WTC11 (cell line): ENCODE data around the gene RBFOX2. TPM values are rescaled to one million over a fixed set of nuclear protein-coding genes. Genes with fewer than 3 reads are reported as not detected.

ENCODE experiments used
- ATAC-seq: fragments of 200-7000 bp; cut with Tn5 transposase; 2 replicates; pipeline ENCODE4 v1.10.0; 2021; ENCODE audit warnings: mild to moderate bottlenecking, moderate library complexity
- CTCF ChIA-PET: fragments of 300-600 bp; sonication (Branson Sonifier 250); formaldehyde crosslinking; loops from one replicate; lab custom pipeline; 2021; ENCODE audit warnings: antibody characterized with exemption; lab: Charles Lee
- POLR2A ChIA-PET: fragments of 350-600 bp; sonication (Branson Sonifier 250); formaldehyde crosslinking; loops from one replicate; lab custom pipeline; 2021; ENCODE audit warnings: antibody characterized with exemption; lab: Charles Lee
- DNase-seq: peaks from one replicate; pipeline ENCODE4 v3.0.0; 2021; ENCODE audit warnings: low spot score
- H3K27ac Mint-ChIP-seq: 2 replicates; pipeline ENCODE4 v1.8.0; 2021; ENCODE audit warnings: mixed read lengths
- H3K27me3 Mint-ChIP-seq: 2 replicates; pipeline ENCODE4 v1.8.0; 2021; ENCODE audit warnings: low read depth, mild to moderate bottlenecking, moderate library complexity, mixed read lengths
- H3K36me3 Mint-ChIP-seq: 2 replicates; pipeline ENCODE4 v1.8.0; 2021; ENCODE audit warnings: mixed read lengths
- H3K4me1 Mint-ChIP-seq: 2 replicates; pipeline ENCODE4 v1.8.0; 2022; ENCODE audit warnings: mixed read lengths
- H3K4me3 Mint-ChIP-seq: 2 replicates; pipeline ENCODE4 v1.8.0; 2021; ENCODE audit warnings: mild to moderate bottlenecking, moderate library complexity, mixed read lengths
- H3K9me3 Mint-ChIP-seq: 2 replicates; pipeline ENCODE4 v1.8.0; 2021; ENCODE audit warnings: mixed read lengths
- ATF3 ChIP-seq: sonication (generic); formaldehyde crosslinking; conservative IDR thresholded peaks from 2 replicates; pipeline ENCODE4 v1.8.1; 2022; ENCODE audit warnings: mild to moderate bottlenecking, missing genetic modification reagents
- CDX4 ChIP-seq: fragments of 250-450 bp; sonication (Bioruptor Pico); IDR thresholded peaks from 2 replicates; pipeline ENCODE4 v1.9.0; 2021; ENCODE audit warnings: moderate library complexity, mild to moderate bottlenecking, inconsistent platforms, borderline replicate concordance
- CTCF ChIP-seq: fragments of 200-600 bp; IDR thresholded peaks from 2 replicates; pipeline ENCODE4 v1.8.0; 2022; ENCODE audit warnings: antibody characterized with exemption
- E2F1 ChIP-seq: sonication (generic); formaldehyde crosslinking; IDR thresholded peaks from 2 replicates; pipeline ENCODE4 v1.8.0; 2022; ENCODE audit warnings: mild to moderate bottlenecking, missing genetic modification reagents
- EMX1 ChIP-seq: fragments of 250-450 bp; sonication (Bioruptor Pico); IDR thresholded peaks from 2 replicates; pipeline ENCODE4 v1.8.0; 2021; ENCODE audit warnings: mild to moderate bottlenecking
- ESRRA ChIP-seq: sonication (generic); formaldehyde crosslinking; IDR thresholded peaks from 2 replicates; pipeline ENCODE4 v1.8.1; 2022; ENCODE audit warnings: mild to moderate bottlenecking, missing genetic modification reagents, borderline replicate concordance
- FOXK1 ChIP-seq: sonication (generic); formaldehyde crosslinking; IDR thresholded peaks from 2 replicates; pipeline ENCODE4 v1.8.0; 2022; ENCODE audit warnings: mild to moderate bottlenecking, moderate library complexity, missing genetic modification reagents
- FOXP4 ChIP-seq: sonication (generic); formaldehyde crosslinking; IDR thresholded peaks from 2 replicates; pipeline ENCODE4 v1.8.0; 2022; ENCODE audit warnings: mild to moderate bottlenecking, missing genetic modification reagents
- HMGA2 ChIP-seq: fragments of 250-450 bp; sonication (Bioruptor Pico); IDR thresholded peaks from 2 replicates; pipeline ENCODE4 v1.4.0; 2021; ENCODE audit warnings: mild to moderate bottlenecking, moderate library complexity
- PRDM15 ChIP-seq: sonication (generic); formaldehyde crosslinking; IDR thresholded peaks from 2 replicates; pipeline ENCODE4 v1.8.0; 2022; ENCODE audit warnings: missing genetic modification reagents
- PRRX2 ChIP-seq: fragments of 250-450 bp; sonication (Bioruptor Pico); IDR thresholded peaks from 2 replicates; pipeline ENCODE4 v1.8.0; 2021; ENCODE audit warnings: mild to moderate bottlenecking
- SMAD4 ChIP-seq: sonication (generic); formaldehyde crosslinking; IDR thresholded peaks from 2 replicates; pipeline ENCODE4 v1.8.0; 2022; ENCODE audit warnings: mild to moderate bottlenecking, missing genetic modification reagents
- TCF7 ChIP-seq: sonication (generic); formaldehyde crosslinking; IDR thresholded peaks from 2 replicates; pipeline ENCODE4 v1.8.0; 2022; ENCODE audit warnings: mild to moderate bottlenecking, low read depth, missing genetic modification reagents, moderate library complexity
- USF2 ChIP-seq: sonication (generic); formaldehyde crosslinking; IDR thresholded peaks from 2 replicates; pipeline ENCODE4 v1.8.1; 2023; ENCODE audit warnings: mild to moderate bottlenecking, missing genetic modification reagents, moderate library complexity
- ZBTB21 ChIP-seq: sonication (generic); formaldehyde crosslinking; IDR thresholded peaks from 2 replicates; pipeline ENCODE4 v1.8.1; 2023; ENCODE audit warnings: mild to moderate bottlenecking, missing genetic modification reagents, borderline replicate concordance
- ZNF138 ChIP-seq: sonication (generic); formaldehyde crosslinking; conservative IDR thresholded peaks from 2 replicates; pipeline ENCODE4 v1.8.1; 2022; ENCODE audit warnings: mild to moderate bottlenecking, moderate library complexity, missing genetic modification reagents
- ZNF396 ChIP-seq: fragments of 250-450 bp; sonication (Bioruptor Pico); IDR thresholded peaks from 2 replicates; pipeline ENCODE4 v1.8.0; 2021; ENCODE audit warnings: mild to moderate bottlenecking, moderate library complexity, borderline replicate concordance
- ZNF416 ChIP-seq: fragments of 250-450 bp; sonication (Bioruptor Pico); IDR thresholded peaks from 2 replicates; pipeline ENCODE4 v1.9.0; 2021; ENCODE audit warnings: mild to moderate bottlenecking, inconsistent platforms
- ZNF512 ChIP-seq: sonication (generic); formaldehyde crosslinking; IDR thresholded peaks from 2 replicates; pipeline ENCODE4 v1.8.1; 2022; ENCODE audit warnings: missing genetic modification reagents, borderline replicate concordance
- ZNF671 ChIP-seq: fragments of 250-450 bp; sonication (Bioruptor Pico); IDR thresholded peaks from 2 replicates; pipeline ENCODE4 v1.8.0; 2021; ENCODE audit warnings: mild to moderate bottlenecking
- ZSCAN18 ChIP-seq: fragments of 250-450 bp; sonication (Bioruptor Pico); IDR thresholded peaks from 2 replicates; pipeline ENCODE4 v2.1.2; 2022; ENCODE audit warnings: mild to moderate bottlenecking, moderate library complexity
- total RNA-seq: library from RNA; stranded (reverse); gene quantifications from 3 replicates; pipeline ENCODE4 v1.2.3, GENCODE V29; 2021

RBFOX2 gene
- total RNA-seq, 1 experiment from 2014 or later: 107 TPM

- TF ChIP-seq TCF7 (CRISPR knock-in tag): no peak
- no peak for TF ChIP-seq CTCF
- TF ChIP-seq E2F1 (CRISPR knock-in tag): no peak
- no peak for TF ChIP-seq EMX1 (CRISPR knock-in tag)
- no peak for TF ChIP-seq ESRRA (CRISPR knock-in tag)
- TF ChIP-seq USF2 (CRISPR knock-in tag): no peak
- no peak for TF ChIP-seq ZNF396 (CRISPR knock-in tag)
- no peak for TF ChIP-seq CDX4 (CRISPR knock-in tag)
- no peak for TF ChIP-seq PRRX2 (CRISPR knock-in tag)
- no peak for TF ChIP-seq ZNF671 (CRISPR knock-in tag)
- TF ChIP-seq ZNF138: no peak
- TF ChIP-seq FOXP4 (CRISPR knock-in tag): no peak
- TF ChIP-seq ZNF512 (CRISPR knock-in tag): no peak
These were observed 132.4 kb downstream of the RBFOX2 start (continued) for GRCh38 chr22:35896111-35896705.

GRCh38 chr22:35894937-35895708 is 133.5 kb downstream of the RBFOX2 start:
- Mint-ChIP-seq H3K36me3 (no peaks in the 10 kb centered on the region; the same call in 1 of the 2 replicates), H3K27me3 (no peaks in the 10 kb centered on the region), H3K4me1 (peaks cover 46% of the 10 kb centered on the region), H3K9me3 (no peaks in the 10 kb centered on the region), H3K27ac (peak overlapping the region; percentile 43; the same call in 1 of the 2 replicates), H3K4me3 (no peak overlapping the region)
- ATAC-seq: peak; percentile 72
- ChIA-PET CTCF (interaction anchor here (0.8 to 1.8 kb wide), 3 partner anchors 170 to 229 kb away, joined by 3 to 12 read pairs (median 4); no protein-coding TSS in a partner anchor), POLR2A (no interaction called here)
- DNase-seq: no peak
- TF ChIP-seq ZSCAN18 (CRISPR knock-in tag) (no peak), ZNF416 (no peak), SMAD4 (CRISPR knock-in tag) (no peak), PRDM15 (CRISPR knock-in tag) (no peak), ATF3 (no peak), ZNF396 (CRISPR knock-in tag) (no peak), FOXK1 (CRISPR knock-in tag) (no peak), HMGA2 (CRISPR knock-in tag) (no peak), ZBTB21 (no peak)
